T-helper 2 cell treated with Interferon-gamma antibody and Interleukin-4, amounts not matched to agents 100 ng/mL and 5 ng/mL, for 36 hours (primary cell): Measurements from ENCODE around the gene ABLIM1. TPM values are rescaled to one million over a fixed set of nuclear protein-coding genes. Genes with fewer than 3 reads are reported as not detected.

Experiments
- intact Hi-C: fragments of 100-400 bp; cut with micrococcal nuclease; formaldehyde crosslinking; loops from one replicate; pipeline ENCODE4 v1.15.1; 2023
- total RNA-seq: library from RNA; stranded (reverse); gene quantifications from 2 replicates; pipeline ENCODE4 v1.2.3, GENCODE V29; 2022

ABLIM1 gene
- total RNA-seq, 1 donor from 2014 or later: 127 TPM

- intact Hi-C loops: no loop called here
Observed at GRCh38 chr10:114399576-114399975, 258.5 kb downstream of the ABLIM1 start.

GRCh38 chr10:114398587-114399331 is 259.3 kb downstream of the ABLIM1 start:
- intact Hi-C loops: no loop called here

- intact Hi-C loops: no loop called here
Observed at GRCh38 chr10:114397651-114398145, 260.4 kb downstream of the ABLIM1 start.

- intact Hi-C loops: no loop called here
Observed at GRCh38 chr10:114396464-114396863, 261.6 kb downstream of the ABLIM1 start.

- intact Hi-C loops: no loop called here
Observed at GRCh38 chr10:114395366-114396022, 262.6 kb downstream of the ABLIM1 start.

GRCh38 chr10:114394531-114394930 is 263.5 kb downstream of the ABLIM1 start:
- intact Hi-C loops: no loop called here

- intact Hi-C loops: no loop called here
Observed at GRCh38 chr10:114393886-114394285, 264.2 kb downstream of the ABLIM1 start.

GRCh38 chr10:114393482-114393881 is 264.6 kb downstream of the ABLIM1 start:
- intact Hi-C loops: no loop called here

- intact Hi-C loops: no loop called here
Observed at GRCh38 chr10:114392112-114392835, 265.8 kb downstream of the ABLIM1 start.

- intact Hi-C loops: no loop called here
Observed at GRCh38 chr10:114391599-114391998, 266.5 kb downstream of the ABLIM1 start.

- intact Hi-C loops: loop anchor here (5.0 kb wide), 1 partner anchor 87 kb away; no protein-coding TSS in a partner anchor
Observed at GRCh38 chr10:114389426-114389825, 268.6 kb downstream of the ABLIM1 start.

GRCh38 chr10:114388275-114388674 is 269.8 kb downstream of the ABLIM1 start:
- intact Hi-C loops: loop anchor here (5.0 kb wide), 1 partner anchor 86 kb away; no protein-coding TSS in a partner anchor

- intact Hi-C loops: loop anchor here (5.0 kb wide), 1 partner anchor 85 kb away; no protein-coding TSS in a partner anchor
Observed at GRCh38 chr10:114387784-114388183, 270.3 kb downstream of the ABLIM1 start.

- intact Hi-C loops: loop anchor here (5.0 kb wide), 1 partner anchor 84 kb away; no protein-coding TSS in a partner anchor
Observed at GRCh38 chr10:114386452-114386851, 271.6 kb downstream of the ABLIM1 start.

GRCh38 chr10:114385557-114385956 is 272.5 kb downstream of the ABLIM1 start:
- intact Hi-C loops: loop anchor here (5.0 kb wide), 1 partner anchor 83 kb away; no protein-coding TSS in a partner anchor

GRCh38 chr10:114384601-114385000 is 273.5 kb downstream of the ABLIM1 start:
- intact Hi-C loops: no loop called here

- intact Hi-C loops: no loop called here
Observed at GRCh38 chr10:114384181-114384580, 273.9 kb downstream of the ABLIM1 start.
